ENCODE measurements around the gene UBE2E2.

Gene UBE2E2

DNA sequence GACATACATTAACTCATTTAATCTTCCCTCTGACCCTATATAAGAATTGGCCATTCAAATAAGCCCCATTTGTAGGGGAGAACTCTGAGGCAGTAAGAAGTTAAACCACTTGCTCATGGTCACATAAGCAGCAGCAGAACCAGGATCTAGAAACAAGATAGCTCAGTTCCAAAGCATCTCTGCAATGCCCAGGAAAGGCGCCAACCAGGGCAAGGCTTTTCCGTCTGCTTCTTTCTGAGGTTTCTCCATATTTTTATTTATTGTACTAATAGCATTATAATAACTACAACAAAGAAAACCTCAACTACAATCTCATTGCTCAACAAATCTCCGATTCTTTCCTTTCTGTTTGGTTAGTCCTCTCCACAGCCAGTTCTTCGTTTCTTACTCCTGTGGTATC, 4.3 kb upstream of the UBE2E2 start:
- no peak for DNase-seq

- no peak for DNase-seq
Measured at GRCh38 chr3:23199649-23200048, 3.5 kb upstream of the UBE2E2 start.

- DNase-seq: no peak
Measured at GRCh38 chr3:23201154-23201838, 1.8 kb upstream of the UBE2E2 start.

DNA sequence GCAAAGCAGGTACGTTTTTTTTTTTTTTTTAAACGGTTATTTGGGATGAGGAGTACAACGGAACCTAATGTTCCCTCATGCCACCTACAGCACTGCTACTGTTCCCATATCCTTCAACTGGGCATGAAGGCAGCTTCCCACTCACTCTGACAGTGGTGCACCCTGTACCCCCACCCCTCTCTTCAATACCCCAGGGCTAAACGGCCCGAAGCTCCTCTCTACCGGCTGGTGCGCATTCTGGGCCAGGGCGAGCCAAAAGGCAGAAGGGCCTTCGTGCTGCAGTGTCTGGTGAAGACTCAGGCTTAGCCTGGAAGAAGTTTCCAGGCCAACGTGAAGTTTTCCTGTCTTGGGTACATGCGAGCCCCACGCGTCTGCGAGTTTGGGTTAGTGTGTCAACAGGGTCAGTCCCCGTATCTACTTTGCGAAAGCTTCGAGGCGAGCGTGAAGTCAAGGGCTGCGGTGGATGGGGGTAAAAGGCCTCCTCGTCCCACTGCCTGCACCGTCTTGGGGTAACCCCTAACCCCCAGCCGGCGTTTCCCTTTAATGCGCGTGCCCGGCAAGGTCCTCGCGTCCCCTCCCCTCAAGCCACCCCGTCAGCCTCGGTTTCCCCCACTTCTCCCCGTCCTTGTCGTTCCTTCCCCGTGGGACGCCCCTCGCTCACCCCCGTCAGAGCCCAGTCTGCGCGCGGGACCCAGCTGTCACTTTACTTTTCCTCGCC, 765 bp upstream of the UBE2E2 start:
- no peak for DNase-seq

- no peak for DNase-seq
Measured at GRCh38 chr3:23203708-23204330, 692 bp downstream of the UBE2E2 start.

DNA sequence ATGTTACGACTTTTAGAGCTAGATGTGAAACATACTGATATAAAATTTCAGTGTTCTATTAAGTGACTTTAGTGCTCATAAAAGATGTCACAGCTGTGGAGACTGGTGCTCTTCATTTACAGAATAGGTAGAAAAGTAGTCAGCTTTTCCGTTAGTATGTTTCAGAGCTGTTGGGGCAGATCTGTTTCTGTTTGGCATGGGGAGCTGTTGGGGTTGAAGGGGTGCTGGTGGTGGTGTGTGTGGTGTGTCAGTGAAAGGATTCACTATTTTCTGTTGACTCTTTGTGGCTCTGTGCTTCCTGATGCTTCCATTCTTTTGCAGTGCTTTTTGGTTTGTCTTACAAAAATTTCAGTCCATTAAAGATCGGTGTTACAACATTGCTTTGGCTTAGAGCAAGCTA, 3.2 kb downstream of the UBE2E2 start:
- DNase-seq: no peak

GRCh38 chr3:23209103-23209502, 6.0 kb downstream of the UBE2E2 start:
- no peak for DNase-seq

DNA sequence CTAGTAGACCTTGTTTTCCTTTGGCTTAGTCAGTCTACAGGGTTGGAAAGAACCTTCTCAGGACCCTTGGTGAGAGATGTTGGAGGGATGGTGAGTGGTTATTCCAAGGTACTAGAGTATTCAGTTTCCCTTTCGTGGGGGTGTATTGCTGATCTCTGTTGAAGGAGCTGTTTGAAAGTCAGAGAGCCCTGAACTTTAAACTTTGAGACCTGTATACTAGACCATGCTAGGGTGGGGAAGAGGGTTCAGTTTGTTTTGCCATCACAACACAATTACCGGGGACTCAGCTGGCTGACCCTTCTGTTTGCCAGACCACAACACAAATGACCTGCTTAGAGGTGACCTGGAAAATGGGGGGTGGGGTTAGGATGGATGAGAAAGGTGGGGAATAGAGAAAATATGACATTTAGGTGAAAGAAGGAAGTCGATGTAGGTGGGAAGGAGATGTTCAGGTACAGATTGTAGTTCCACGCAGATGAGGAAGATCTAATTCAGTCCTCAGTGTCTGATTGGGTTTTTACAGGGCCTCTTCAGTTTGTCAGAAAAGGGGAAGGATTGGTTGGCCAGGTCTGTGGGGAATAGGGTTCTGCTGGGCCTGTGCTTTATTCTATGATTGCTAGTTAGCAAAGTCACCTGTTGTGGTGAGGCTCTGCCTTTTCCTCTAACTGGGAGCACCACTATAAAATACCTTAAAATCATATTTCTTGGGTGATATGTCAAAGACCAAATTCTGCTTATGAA, 6.8 kb downstream of the UBE2E2 start:
- DNase-seq: no peak

GRCh38 chr3:23213813-23214212, 10.7 kb downstream of the UBE2E2 start:
- no peak for DNase-seq

DNA sequence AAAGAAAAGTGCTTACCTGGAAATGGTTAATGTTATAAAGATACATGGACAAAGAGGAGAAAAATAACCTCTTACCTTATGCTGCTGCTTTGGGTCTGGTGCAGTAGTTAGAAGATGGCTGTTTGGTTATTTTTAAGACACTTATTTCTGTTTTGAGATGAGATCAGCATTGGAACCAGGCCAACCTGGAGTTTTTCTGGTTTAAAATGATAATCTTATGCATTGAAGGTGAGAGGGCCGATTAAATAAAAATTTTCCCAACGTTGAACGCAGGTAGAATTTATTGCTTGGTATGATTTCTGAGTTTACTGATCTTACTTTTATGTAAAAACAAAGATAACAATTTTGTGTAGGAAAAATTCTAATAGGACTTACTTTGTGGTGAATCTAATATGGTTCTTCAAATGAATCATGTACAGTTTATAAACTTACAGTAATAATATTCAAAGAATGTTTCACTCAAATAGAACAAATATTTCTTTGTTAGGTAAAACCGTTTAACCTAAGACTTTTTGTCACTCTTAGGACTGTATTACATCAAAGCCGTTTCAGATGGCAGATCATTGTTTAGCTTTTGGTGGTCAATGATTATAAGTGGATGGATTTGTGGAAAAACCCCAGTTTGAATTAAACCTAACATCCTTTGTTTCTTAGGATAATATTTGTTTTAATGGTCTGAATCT, 14.9 kb downstream of the UBE2E2 start:
- DNase-seq: no peak

DNA sequence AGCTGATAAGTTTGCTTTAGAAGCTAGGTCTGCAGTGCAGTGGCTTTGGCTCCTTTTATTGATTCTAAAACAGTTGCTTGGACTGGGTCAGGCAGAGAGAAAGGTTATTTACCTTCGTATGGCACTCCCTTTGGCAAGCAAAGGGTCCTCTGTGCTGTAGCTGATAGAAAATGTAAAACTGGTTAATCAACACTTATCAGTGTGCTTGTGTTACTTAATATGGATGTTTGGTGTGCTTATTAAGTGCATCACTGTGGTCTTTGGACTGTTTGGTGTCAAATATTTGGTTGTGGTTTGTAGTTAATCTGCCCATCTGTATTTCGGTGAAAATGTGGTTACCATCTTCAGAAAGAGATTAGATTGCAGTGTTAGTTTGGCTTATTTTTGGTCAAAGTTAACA, 16.0 kb downstream of the UBE2E2 start:
- peak in 1 of 5 experiments; percentile 29 for DNase-seq

DNA sequence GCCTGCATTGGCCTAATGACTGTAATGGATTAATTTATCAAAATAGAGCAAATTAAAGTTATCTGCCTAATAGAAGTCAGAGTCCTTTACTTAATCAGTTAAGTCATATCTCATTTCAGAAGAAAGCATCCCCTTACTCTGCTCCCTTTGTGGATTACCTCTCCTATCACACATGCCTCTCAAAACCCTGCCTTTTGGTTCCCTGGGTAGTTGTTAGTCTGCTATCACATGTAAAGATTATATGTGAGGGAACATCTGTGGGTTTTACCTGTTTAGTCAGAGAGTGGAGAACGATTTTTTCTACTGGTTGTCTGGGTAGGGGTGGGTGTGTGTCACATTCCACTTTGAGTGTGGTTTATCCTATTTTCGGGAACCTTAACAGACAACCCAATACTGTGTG, 16.4 kb downstream of the UBE2E2 start:
- no peak for DNase-seq

- no peak for DNase-seq
Measured at GRCh38 chr3:23221136-23221535, 18.0 kb downstream of the UBE2E2 start.

GRCh38 chr3:23232016-23232415, 28.9 kb downstream of the UBE2E2 start:
- DNase-seq: no peak

GRCh38 chr3:23232854-23233253, 29.7 kb downstream of the UBE2E2 start:
- DNase-seq: no peak

DNA sequence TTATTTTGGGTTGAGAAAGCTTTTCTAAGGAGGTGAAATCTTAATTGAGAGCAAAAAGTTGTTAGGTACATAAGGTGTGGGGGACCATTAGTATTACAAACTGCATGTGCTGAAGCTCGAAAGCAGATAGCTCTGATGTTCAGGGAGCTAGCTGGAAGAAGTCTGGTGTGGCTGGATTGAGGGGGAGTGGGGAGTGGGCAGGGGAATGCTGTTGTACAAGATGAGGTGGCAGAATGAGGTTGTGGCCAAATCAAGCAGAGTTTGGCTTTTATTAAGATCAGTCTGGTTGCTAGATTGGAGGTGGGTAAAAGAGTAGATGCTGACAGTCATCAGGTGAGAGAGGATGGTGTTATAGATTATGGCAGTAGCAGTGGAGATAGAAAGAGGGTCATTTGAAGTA, 32.1 kb downstream of the UBE2E2 start:
- DNase-seq: no peak

DNA sequence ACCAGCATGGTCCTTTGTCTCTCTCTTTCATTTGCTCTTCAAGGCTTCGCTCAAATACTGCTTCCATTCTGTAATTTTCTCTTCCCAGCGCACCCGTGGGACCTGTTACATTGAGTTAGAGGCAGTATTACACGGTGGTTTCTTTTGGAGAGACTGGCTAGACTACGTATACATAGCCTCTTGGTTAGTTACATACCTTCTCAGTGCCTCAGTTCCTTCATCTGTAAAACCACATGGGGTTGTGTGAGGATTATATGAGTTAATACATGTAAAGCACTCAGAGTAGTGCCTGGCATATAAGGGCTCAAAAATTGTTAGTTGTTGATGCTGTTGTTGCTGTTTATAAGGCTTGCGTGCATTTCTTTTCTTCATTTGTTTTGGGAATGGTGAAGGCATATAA, 33.8 kb downstream of the UBE2E2 start:
- no peak for DNase-seq

DNA sequence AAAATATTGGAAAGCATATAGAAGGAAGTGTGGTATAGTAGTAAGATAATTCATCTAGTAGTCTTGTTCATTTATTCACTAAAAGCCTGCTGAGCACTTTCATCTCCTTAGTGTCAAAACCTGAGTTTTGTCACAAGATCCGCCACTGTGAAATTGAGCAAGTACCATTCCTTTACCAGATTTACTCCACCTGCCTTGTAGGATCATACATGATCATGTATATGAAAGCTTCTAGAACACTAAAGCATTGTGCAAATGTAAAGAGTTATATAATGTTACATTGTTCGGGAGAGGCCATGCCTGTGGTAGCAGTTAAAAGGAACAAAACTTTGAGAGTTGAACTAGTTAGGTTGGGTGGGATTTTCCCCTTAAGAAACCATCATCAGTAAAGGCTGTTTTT, 35.0 kb downstream of the UBE2E2 start:
- DNase-seq: no peak

- no peak for DNase-seq
Measured at GRCh38 chr3:23238578-23238977, 35.5 kb downstream of the UBE2E2 start.

DNA sequence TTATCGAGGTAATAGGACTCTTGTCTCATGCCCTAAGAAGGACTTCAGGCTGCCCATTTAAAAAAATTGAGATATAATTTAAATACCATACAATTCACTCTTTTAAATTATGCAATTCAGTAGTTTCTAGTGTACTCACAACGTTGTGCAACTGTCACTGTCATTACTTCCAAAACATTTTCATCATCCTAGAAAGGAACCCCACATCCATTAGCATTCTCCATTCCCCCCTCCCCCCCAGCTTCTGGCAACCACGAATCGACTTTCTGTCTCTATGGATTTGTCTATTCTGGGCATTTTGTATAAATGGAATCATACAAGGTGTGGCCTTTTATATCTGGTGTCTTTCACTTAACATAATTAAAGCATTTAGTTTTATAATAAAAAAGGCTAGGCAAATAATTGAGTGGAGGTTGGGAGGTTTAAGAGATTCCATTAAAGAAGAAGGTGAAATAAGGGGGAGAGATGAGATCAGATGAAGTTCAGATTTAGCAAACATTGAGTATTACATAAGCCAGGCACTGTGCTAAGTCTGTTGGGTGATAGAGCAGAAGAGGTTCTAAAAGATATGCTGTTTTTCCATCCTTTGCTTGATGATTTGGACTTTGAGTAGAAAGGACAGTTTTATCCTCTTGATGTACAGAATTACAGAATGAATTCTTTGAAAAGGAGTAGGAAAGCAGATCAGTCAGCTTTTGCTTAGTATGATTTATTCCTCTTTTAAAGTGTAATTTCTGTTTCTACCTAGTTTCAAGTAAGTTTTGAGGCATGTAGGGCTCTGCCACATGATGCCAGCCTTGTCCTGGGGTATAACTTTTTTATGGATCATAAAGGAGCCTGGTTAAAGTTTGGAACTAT, 36.3 kb downstream of the UBE2E2 start:
- no peak for DNase-seq

GRCh38 chr3:23240171-23240785, 37.2 kb downstream of the UBE2E2 start:
- DNase-seq: no peak
